ENCODE results near the gene FGD2. TPM values are rescaled to one million over a fixed set of nuclear protein-coding genes. Genes with fewer than 3 reads are reported as not detected.
A peak's percentile ranks its signal among the peaks of the same experiment; 100 is the strongest.

The FGD2 gene
- total and polyA plus RNA-seq, 9 of the 15 experiments (the other 6 are each of a cell fraction or from before 2014, with no cell fraction given): 0.09 TPM; not detected in 8

- TF ChIP-seq CLOCK (CRISPR knock-in tag; IDR thresholded peaks at IDR 0.05; ENCODE audit: borderline replicate concordance): no peak
- no peak for TF ChIP-seq SNIP1 (IDR thresholded peaks at IDR 0.05; ENCODE audit: low read depth)
- TF ChIP-seq MYNN (IDR thresholded peaks at IDR 0.05): no peak
- no peak for TF ChIP-seq MYNN (CRISPR knock-in tag; IDR thresholded peaks at IDR 0.05)
- TF ChIP-seq GTF2F1 (IDR thresholded peaks at IDR 0.05; ENCODE audit: low read depth, low read length): no peak
- peak; percentile 98 for TF ChIP-seq CEBPB (tag; IDR thresholded peaks at IDR 0.05)
- TF ChIP-seq ZNF407 (IDR thresholded peaks at IDR 0.05; ENCODE audit: low read depth): no peak
- 0 out of 4 replicates have a peak, but pooled peaks of 1 of the 2 experiments have one; percentile 16 for TF ChIP-seq RCOR1 (IDR thresholded peaks at IDR 0.05; ENCODE audit: borderline replicate concordance in 1 of 2, low read depth in 2 of 2, low read length in 2 of 2)
- TF ChIP-seq ARID4B (CRISPR knock-in tag; IDR thresholded peaks at IDR 0.05): no peak
- no peak for TF ChIP-seq SP1 (CRISPR knock-in tag; IDR thresholded peaks at IDR 0.05)
- TF ChIP-seq PTRF (tag; IDR thresholded peaks at IDR 0.05): no peak
- TF ChIP-seq POLR2AphosphoS2 (IDR thresholded peaks at IDR 0.05; ENCODE audit: low read length): no peak
Measured at GRCh38 chr6:36962874-36963273, 42.6 kb upstream of the FGD2 start (continued).
